ENCODE results near the gene BABAM2. TPM values are rescaled to one million over a fixed set of nuclear protein-coding genes. Genes with fewer than 3 reads are reported as not detected.
"Not testable (repeated sequence)": the region's sequence is repeated elsewhere in the genome, so short reads cannot be mapped to it uniquely, and the experiment has no call there.

Gene BABAM2
- total and polyA plus RNA-seq, 4 donors, result 9.9 to 17.0 (median 13.9) TPM

DNA sequence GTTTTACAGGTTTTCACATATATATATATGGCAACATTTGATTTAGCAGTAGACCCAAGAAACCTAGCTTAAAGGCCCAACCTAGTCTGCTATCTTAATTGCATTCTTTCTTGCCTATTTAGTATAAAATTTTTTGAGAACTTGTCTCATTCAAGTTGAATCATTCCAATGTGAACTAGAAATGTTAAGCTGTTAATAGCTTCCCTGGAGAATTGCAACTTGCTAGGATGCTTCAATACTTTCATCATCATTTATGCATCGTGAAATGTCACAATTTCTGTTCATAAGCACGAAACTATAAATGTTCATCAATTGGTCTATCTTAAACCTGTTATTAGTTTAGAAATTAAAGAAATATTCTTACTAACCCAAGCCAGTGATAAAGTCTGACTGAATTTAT lies 217.6 kb downstream of the BABAM2 start:
- Histone ChIP-seq H3K27ac (ENCODE audit: low read depth in 1 of 2, low read length in 2 of 2) (no peak overlapping the region), H3K4me1 (ENCODE audit: control insufficient read depth in 4 of 4, insufficient read depth in 4 of 4, low read length in 3 of 4) (peaks cover 0 to 1% (median 0%) of the 10 kb centered on the region in 4 donors), H3K9ac (ENCODE audit: low read depth in 1 of 2, low read length in 2 of 2) (no peak overlapping the region), H3K4me3 (ENCODE audit: low read depth in 1 of 3, low read length in 3 of 3) (no peak overlapping the region), H3K36me3 (ENCODE audit: control insufficient read depth in 4 of 4, insufficient read depth in 3 of 4, low read depth in 1 of 4, low read length in 3 of 4) (no peaks in the 10 kb centered on the region), H3K27me3 (ENCODE audit: control insufficient read depth in 4 of 4, insufficient read depth in 4 of 4, low read length in 3 of 4) (no peaks in the 10 kb centered on the region), H3K9me3 (ENCODE audit: control insufficient read depth in 4 of 4, low read length in 3 of 4) (no peaks in the 10 kb centered on the region)
- no peak for DNase-seq (ENCODE audit: low spot score)
- no peak for TF ChIP-seq HNF4G (IDR thresholded peaks at IDR 0.05)
- no peak for TF ChIP-seq RAD21 (IDR thresholded peaks at IDR 0.05)
- TF ChIP-seq CTCF (IDR thresholded peaks at IDR 0.05; ENCODE audit: low read depth, low read length, missing input control), result no peak
- no peak for TF ChIP-seq NR2F2 (IDR thresholded peaks at IDR 0.05)
- TF ChIP-seq GABPA (IDR thresholded peaks at IDR 0.05 in 1 of 2, conservative IDR thresholded peaks at IDR 0.05 in 1 of 2), result no peak
- no peak for TF ChIP-seq EGR1 (IDR thresholded peaks at IDR 0.05; ENCODE audit: low read depth in 2 of 2)
- no peak for TF ChIP-seq JUND (IDR thresholded peaks at IDR 0.05)
- TF ChIP-seq, protein P1, sequence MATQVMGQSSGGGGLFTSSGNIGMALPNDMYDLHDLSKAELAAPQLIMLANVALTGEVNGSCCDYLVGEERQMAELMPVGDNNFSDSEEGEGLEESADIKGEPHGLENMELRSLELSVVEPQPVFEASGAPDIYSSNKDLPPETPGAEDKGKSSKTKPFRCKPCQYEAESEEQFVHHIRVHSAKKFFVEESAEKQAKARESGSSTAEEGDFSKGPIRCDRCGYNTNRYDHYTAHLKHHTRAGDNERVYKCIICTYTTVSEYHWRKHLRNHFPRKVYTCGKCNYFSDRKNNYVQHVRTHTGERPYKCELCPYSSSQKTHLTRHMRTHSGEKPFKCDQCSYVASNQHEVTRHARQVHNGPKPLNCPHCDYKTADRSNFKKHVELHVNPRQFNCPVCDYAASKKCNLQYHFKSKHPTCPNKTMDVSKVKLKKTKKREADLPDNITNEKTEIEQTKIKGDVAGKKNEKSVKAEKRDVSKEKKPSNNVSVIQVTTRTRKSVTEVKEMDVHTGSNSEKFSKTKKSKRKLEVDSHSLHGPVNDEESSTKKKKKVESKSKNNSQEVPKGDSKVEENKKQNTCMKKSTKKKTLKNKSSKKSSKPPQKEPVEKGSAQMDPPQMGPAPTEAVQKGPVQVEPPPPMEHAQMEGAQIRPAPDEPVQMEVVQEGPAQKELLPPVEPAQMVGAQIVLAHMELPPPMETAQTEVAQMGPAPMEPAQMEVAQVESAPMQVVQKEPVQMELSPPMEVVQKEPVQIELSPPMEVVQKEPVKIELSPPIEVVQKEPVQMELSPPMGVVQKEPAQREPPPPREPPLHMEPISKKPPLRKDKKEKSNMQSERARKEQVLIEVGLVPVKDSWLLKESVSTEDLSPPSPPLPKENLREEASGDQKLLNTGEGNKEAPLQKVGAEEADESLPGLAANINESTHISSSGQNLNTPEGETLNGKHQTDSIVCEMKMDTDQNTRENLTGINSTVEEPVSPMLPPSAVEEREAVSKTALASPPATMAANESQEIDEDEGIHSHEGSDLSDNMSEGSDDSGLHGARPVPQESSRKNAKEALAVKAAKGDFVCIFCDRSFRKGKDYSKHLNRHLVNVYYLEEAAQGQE (IDR thresholded peaks at IDR 0.05), result no peak
- TF ChIP-seq, protein P2, sequence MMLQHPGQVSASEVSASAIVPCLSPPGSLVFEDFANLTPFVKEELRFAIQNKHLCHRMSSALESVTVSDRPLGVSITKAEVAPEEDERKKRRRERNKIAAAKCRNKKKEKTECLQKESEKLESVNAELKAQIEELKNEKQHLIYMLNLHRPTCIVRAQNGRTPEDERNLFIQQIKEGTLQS (IDR thresholded peaks at IDR 0.05), result no peak
- TF ChIP-seq RXRA (IDR thresholded peaks at IDR 0.05), result no peak
- no peak for TF ChIP-seq HNF4A (conservative IDR thresholded peaks at IDR 0.05)
- TF ChIP-seq TAF1 (conservative IDR thresholded peaks at IDR 0.05), result no peak
- no peak for TF ChIP-seq FOXA2 (IDR thresholded peaks at IDR 0.05)
- TF ChIP-seq, protein P3, sequence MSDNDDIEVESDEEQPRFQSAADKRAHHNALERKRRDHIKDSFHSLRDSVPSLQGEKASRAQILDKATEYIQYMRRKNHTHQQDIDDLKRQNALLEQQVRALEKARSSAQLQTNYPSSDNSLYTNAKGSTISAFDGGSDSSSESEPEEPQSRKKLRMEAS (IDR thresholded peaks at IDR 0.05), result no peak
- no peak for TF ChIP-seq YY1 (IDR thresholded peaks at IDR 0.05)
- no peak for TF ChIP-seq FOXA1 (IDR thresholded peaks at IDR 0.05)
- TF ChIP-seq SP1 (IDR thresholded peaks at IDR 0.05), result no peak
- TF ChIP-seq, protein P4, sequence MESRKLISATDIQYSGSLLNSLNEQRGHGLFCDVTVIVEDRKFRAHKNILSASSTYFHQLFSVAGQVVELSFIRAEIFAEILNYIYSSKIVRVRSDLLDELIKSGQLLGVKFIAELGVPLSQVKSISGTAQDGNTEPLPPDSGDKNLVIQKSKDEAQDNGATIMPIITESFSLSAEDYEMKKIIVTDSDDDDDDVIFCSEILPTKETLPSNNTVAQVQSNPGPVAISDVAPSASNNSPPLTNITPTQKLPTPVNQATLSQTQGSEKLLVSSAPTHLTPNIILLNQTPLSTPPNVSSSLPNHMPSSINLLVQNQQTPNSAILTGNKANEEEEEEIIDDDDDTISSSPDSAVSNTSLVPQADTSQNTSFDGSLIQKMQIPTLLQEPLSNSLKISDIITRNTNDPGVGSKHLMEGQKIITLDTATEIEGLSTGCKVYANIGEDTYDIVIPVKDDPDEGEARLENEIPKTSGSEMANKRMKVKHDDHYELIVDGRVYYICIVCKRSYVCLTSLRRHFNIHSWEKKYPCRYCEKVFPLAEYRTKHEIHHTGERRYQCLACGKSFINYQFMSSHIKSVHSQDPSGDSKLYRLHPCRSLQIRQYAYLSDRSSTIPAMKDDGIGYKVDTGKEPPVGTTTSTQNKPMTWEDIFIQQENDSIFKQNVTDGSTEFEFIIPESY (IDR thresholded peaks at IDR 0.05), result no peak
- WGBS, result 96% methylated on average over 2 of the region's 2 CpGs

DNA sequence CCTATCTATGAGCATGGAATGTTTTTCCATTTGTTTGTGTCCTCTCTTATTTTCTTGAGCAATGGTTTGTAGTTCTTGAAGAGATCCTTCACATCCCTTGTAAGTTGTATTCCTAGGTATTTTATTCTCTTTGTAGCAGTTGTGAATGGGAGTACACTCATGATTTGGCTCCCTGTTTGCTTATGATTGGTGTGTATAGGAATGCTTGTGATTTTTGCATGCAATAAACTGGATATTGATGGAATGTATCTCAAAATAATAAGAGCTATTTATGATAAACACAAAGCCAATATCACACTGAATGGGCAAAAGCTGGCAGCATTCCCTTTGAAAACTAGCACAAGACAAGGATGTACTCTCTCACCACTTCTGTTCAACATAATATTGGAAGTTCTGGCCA lies 223.2 kb downstream of the BABAM2 start:
- H3K27ac ChIP-seq (ENCODE audit: low read depth in 1 of 2, low read length in 2 of 2); H3K4me1 ChIP-seq (ENCODE audit: control insufficient read depth in 4 of 4, insufficient read depth in 4 of 4, low read length in 3 of 4); H3K36me3 ChIP-seq (ENCODE audit: control insufficient read depth in 4 of 4, insufficient read depth in 3 of 4, low read depth in 1 of 4, low read length in 3 of 4); H3K27me3 ChIP-seq (ENCODE audit: control insufficient read depth in 4 of 4, insufficient read depth in 4 of 4, low read length in 3 of 4); H3K9me3 ChIP-seq (ENCODE audit: control insufficient read depth in 4 of 4, low read length in 3 of 4); H3K9ac ChIP-seq (ENCODE audit: low read depth in 1 of 2, low read length in 2 of 2); DNase-seq (ENCODE audit: low spot score); H3K4me3 ChIP-seq (ENCODE audit: low read depth in 1 of 3, low read length in 3 of 3): not testable (repeated sequence)

Data from liver (tissue), 9 donors.